Pulmonary artery endothelial cell (primary cell): ENCODE results near the gene CLDN11. TPM values are rescaled to one million over a fixed set of nuclear protein-coding genes. Genes with fewer than 3 reads are reported as not detected.

Experiments used
- DNase-seq: peaks from one replicate; pipeline ENCODE4 v3.0.0-alpha.2; 2011; ENCODE audit warnings: low read depth, low spot score
- total RNA-seq: library from RNA; depleted of rRNA; stranded (reverse); fragments of >200 nt; gene quantifications from 2 replicates; pipeline ENCODE4 v1.2.3, GENCODE V29; 2014

The CLDN11 gene
- total RNA-seq, 1 donor from 2014 or later = 60.2 TPM

GRCh38 chr3:170470063-170471016 is 51.7 kb downstream of the CLDN11 start:
- no peak for DNase-seq

GRCh38 chr3:170471149-170471548 is 52.5 kb downstream of the CLDN11 start:
- no peak for DNase-seq

- no peak for DNase-seq
Measured at GRCh38 chr3:170473358-170473757, 54.7 kb downstream of the CLDN11 start.

- DNase-seq = no peak
Measured at GRCh38 chr3:170475092-170475685, 56.5 kb downstream of the CLDN11 start.

GRCh38 chr3:170476291-170476690 is 57.6 kb downstream of the CLDN11 start:
- no peak for DNase-seq

GRCh38 chr3:170477395-170477794 is 58.7 kb downstream of the CLDN11 start:
- DNase-seq = no peak

GRCh38 chr3:170480111-170480510 is 61.4 kb downstream of the CLDN11 start:
- DNase-seq = no peak

GRCh38 chr3:170482199-170482598 is 63.5 kb downstream of the CLDN11 start:
- no peak for DNase-seq

- no peak for DNase-seq
Measured at GRCh38 chr3:170483485-170484262, 65.0 kb downstream of the CLDN11 start.

Other genes with a start within 250 kb of the CLDN11 start
- gene PHC3, start 237.1 kb upstream of the CLDN11 start, total RNA-seq = 11.1 and 18.0 TPM in 2 replicates
- 31.6 and 39.5 TPM in 2 replicates for gene PRKCI, start 196.4 kb upstream of the CLDN11 start, total RNA-seq
- gene SKIL, start 61.2 kb upstream of the CLDN11 start, total RNA-seq = 103 and 135 TPM in 2 replicates
- gene SLC7A14, start 167.2 kb downstream of the CLDN11 start, total RNA-seq = 3.0 and 11.8 TPM in 2 replicates